T-helper 17 cell (primary cell): Measurements from ENCODE around the gene ELAC1. TPM values are rescaled to one million over a fixed set of nuclear protein-coding genes. Genes with fewer than 3 reads are reported as not detected.
A peak's percentile ranks its signal among the peaks of the same experiment; 100 is the strongest.
"Not testable (repeated sequence)": the region's sequence is repeated elsewhere in the genome, so short reads cannot be mapped to it uniquely, and the experiment has no call there.

Experiments
- ATAC-seq: fragments of 150-1000 bp; cut with Tn5 transposase; 2 replicates; pipeline ENCODE4 v1.10.0; 2021; ENCODE audit warnings: mild to moderate bottlenecking, moderate library complexity
- DNase-seq, 3 donors: peaks; one replicate each; pipeline versions ENCODE4 v3.0.0 to v3.0.0-alpha.2; 2020 to 2021
- H3K9me3 ChIP-seq: one replicate; pipeline ENCODE4 v1.7.0; 2013; ENCODE audit warnings: low read length, mild to moderate bottlenecking; ENCODE audit not compliant: control insufficient read depth, poor library complexity, severe bottlenecking
- H3K27ac Mint-ChIP-seq: one replicate; pipeline ENCODE4 v1.8.0; 2022; ENCODE audit warnings: mild to moderate bottlenecking, moderate library complexity, mixed read lengths
- H3K27me3 Mint-ChIP-seq: one replicate; pipeline ENCODE4 v1.8.0; 2022; ENCODE audit warnings: mixed read lengths
- H3K36me3 Mint-ChIP-seq: one replicate; pipeline ENCODE4 v1.8.0; 2022; ENCODE audit warnings: low read depth, mixed read lengths
- H3K4me1 Mint-ChIP-seq: one replicate; pipeline ENCODE4 v1.8.0; 2022; ENCODE audit warnings: mild to moderate bottlenecking, mixed read lengths
- H3K4me3 Mint-ChIP-seq: one replicate; pipeline ENCODE4 v1.8.0; 2022; ENCODE audit warnings: mild to moderate bottlenecking, moderate library complexity, mixed read lengths
- total RNA-seq, 4 donors: library from RNA in 2 of 4; stranded (reverse) in 2 of 4; gene quantifications; one replicate each; pipeline ENCODE4 v1.2.3 and lab custom pipeline; 2022 to 2026

ELAC1 gene
- total RNA-seq, 2 donors from 2014 or later: 4.4 to 5.6 TPM

GRCh38 chr18:50982086-50982801 lies 14.4 kb downstream of the ELAC1 start:
- ATAC-seq (no peak), DNase-seq (no peak)
- H3K9me3 ChIP-seq: no peaks in the 10 kb centered on the region
- H3K4me3 Mint-ChIP-seq: no peak overlapping the region
- H3K4me1 Mint-ChIP-seq: peaks cover 10% of the 10 kb centered on the region
- peaks cover 4% of the 10 kb centered on the region for H3K36me3 Mint-ChIP-seq
- H3K27me3 Mint-ChIP-seq: no peaks in the 10 kb centered on the region
- H3K27ac Mint-ChIP-seq: peak overlapping the region; percentile 47

DNA sequence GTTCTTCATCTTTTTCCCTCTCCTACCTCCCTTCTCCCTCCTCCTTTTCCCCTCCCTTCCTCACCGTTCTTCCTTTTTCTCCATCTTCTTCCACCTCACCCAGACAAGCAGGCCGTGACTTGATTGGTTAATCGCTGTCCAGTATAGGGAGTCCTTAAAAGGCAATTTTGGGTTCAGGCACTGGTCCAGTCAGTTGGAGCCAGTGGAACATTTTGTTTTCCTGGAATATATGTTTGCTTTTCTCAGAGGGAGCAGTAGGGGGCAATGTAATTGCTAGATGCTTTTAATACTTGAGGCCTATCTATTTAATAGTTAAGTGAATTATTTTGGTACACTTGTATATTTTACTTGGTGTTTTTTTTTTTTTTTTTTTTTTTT lies 15.0 kb downstream of the ELAC1 start:
- DNase-seq (no peak), ATAC-seq (no peak)
- no peaks in the 10 kb centered on the region for H3K27me3 Mint-ChIP-seq
- peak overlapping the region; percentile 47 for H3K27ac Mint-ChIP-seq
- H3K4me3 Mint-ChIP-seq: no peak overlapping the region
- H3K9me3 ChIP-seq: no peaks in the 10 kb centered on the region
- H3K36me3 Mint-ChIP-seq: peaks cover 4% of the 10 kb centered on the region
- peaks cover 10% of the 10 kb centered on the region for H3K4me1 Mint-ChIP-seq

GRCh38 chr18:50986360-50987087 lies 18.7 kb downstream of the ELAC1 start:
- no peak overlapping the region for H3K27ac Mint-ChIP-seq

GRCh38 chr18:50987261-50987660 lies 19.4 kb downstream of the ELAC1 start:
- no peak for ATAC-seq
- Mint-ChIP-seq H3K27ac (no peak overlapping the region), H3K36me3 (no peaks in the 10 kb centered on the region), H3K4me1 (peaks cover 6% of the 10 kb centered on the region), H3K4me3 (no peak overlapping the region), H3K27me3 (no peaks in the 10 kb centered on the region)
- no peak for DNase-seq
- H3K9me3 ChIP-seq: no peaks in the 10 kb centered on the region

More at GRCh38 chr18:50986360-50987087, 18.7 kb downstream of the ELAC1 start:
- H3K4me3 Mint-ChIP-seq: no peak overlapping the region
- no peaks in the 10 kb centered on the region for H3K9me3 ChIP-seq
- ATAC-seq: no peak
- H3K36me3 Mint-ChIP-seq: no peaks in the 10 kb centered on the region
- DNase-seq: no peak
- peaks cover 7% of the 10 kb centered on the region for H3K4me1 Mint-ChIP-seq
- no peaks in the 10 kb centered on the region for H3K27me3 Mint-ChIP-seq

DNA sequence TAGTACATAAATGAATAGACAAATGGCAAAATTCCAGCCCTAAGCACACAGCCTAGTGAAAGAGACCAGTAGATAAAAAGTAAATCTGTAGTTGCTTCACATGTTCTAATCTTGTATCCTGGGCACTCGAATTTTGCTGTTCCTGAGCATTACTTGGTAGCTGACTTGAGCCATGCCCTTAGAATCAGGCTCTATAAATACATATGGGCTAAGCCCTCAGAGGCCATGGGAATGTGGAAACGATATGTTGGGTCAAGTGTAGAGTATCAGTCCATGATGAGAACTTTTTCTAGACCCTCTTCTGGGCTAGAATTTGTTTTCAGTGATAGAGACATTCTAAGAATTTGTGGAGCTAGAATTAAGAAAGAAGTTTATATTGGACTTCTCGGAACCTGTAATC lies 21.9 kb downstream of the ELAC1 start:
- peaks cover 2% of the 10 kb centered on the region for H3K4me1 Mint-ChIP-seq
- H3K9me3 ChIP-seq: no peaks in the 10 kb centered on the region
- no peaks in the 10 kb centered on the region for H3K27me3 Mint-ChIP-seq
- no peak overlapping the region for H3K4me3 Mint-ChIP-seq
- DNase-seq: no peak
- H3K36me3 Mint-ChIP-seq: no peaks in the 10 kb centered on the region
- no peak overlapping the region for H3K27ac Mint-ChIP-seq
- ATAC-seq: no peak

- no peaks in the 10 kb centered on the region for H3K36me3 Mint-ChIP-seq
- no peaks in the 10 kb centered on the region for H3K4me1 Mint-ChIP-seq
- H3K27me3 Mint-ChIP-seq: no peaks in the 10 kb centered on the region
- no peaks in the 10 kb centered on the region for H3K9me3 ChIP-seq
- H3K27ac Mint-ChIP-seq: no peak overlapping the region
- no peak overlapping the region for H3K4me3 Mint-ChIP-seq
- ATAC-seq: no peak
- no peak for DNase-seq
Measured at GRCh38 chr18:50992351-50992762, 24.5 kb downstream of the ELAC1 start.

GRCh38 chr18:50994031-50994430 lies 26.2 kb downstream of the ELAC1 start:
- Mint-ChIP-seq H3K27ac (no peak overlapping the region), H3K27me3 (no peaks in the 10 kb centered on the region), H3K4me3 (no peak overlapping the region), H3K4me1 (no peaks in the 10 kb centered on the region), H3K36me3 (no peaks in the 10 kb centered on the region)
- H3K9me3 ChIP-seq: no peaks in the 10 kb centered on the region
- ATAC-seq (no peak), DNase-seq (no peak)

DNA sequence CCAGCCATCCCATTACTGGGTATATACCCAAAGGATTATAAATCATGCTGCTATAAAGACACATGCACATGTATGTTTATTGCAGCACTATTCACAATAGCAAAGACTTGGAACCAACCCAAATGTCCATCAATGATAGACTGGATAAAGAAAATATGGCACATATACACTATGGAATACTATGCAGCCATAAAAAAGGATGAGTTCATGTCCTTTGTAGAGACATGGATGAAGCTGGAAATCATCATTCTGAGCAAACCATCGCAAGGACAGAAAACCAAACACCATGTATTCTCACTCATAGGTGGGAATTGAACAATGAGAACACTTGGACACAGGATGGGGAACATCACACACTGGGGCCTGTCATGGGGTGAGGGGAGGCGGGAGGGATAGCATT lies 35.3 kb downstream of the ELAC1 start:
- not testable (repeated sequence) for ATAC-seq, H3K27ac Mint-ChIP-seq, H3K27me3 Mint-ChIP-seq, H3K9me3 ChIP-seq, H3K36me3 Mint-ChIP-seq, DNase-seq, H3K4me3 Mint-ChIP-seq, H3K4me1 Mint-ChIP-seq

DNA sequence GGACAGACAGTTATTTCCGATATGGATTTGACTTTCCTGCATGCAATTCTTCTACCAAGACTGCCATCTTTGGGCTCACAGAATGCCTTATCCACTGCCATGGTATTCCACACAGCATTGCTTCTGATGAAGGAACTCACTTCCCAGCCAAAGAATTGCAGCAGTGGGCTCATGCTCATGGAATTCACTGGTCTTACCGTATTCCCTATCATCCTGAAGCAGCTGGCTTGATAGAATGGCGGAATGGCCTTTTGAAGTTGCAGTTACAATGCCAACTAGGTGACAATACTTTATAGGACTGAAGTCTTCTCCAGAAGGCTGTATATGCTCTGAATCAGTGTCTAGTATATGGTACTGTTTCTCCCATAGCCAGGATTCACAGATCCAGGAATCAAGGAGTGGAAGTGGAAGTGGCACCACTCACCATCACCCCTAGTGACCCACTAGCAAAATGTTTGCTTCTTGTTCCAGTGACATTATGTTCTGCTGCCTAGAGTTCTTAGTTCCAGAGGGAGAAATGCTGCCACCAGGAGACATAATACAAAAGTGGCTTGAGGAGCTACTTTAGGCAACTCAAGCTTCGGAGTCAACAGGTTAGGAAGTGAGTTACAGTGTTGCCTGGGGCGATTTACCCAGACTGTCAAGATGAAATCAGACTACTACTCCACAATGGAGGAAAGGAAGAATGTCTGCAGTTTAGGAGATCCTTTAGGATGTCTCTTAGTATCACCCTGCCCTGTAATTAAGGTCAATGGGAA lies 38.4 kb downstream of the ELAC1 start:
- H3K9me3 ChIP-seq: no peaks in the 10 kb centered on the region
- H3K4me1 Mint-ChIP-seq: peaks cover 5% of the 10 kb centered on the region
- no peak overlapping the region for H3K4me3 Mint-ChIP-seq
- no peaks in the 10 kb centered on the region for H3K27me3 Mint-ChIP-seq
- H3K36me3 Mint-ChIP-seq: no peaks in the 10 kb centered on the region
- no peak for ATAC-seq
- H3K27ac Mint-ChIP-seq: no peak overlapping the region
- DNase-seq: no peak

DNA sequence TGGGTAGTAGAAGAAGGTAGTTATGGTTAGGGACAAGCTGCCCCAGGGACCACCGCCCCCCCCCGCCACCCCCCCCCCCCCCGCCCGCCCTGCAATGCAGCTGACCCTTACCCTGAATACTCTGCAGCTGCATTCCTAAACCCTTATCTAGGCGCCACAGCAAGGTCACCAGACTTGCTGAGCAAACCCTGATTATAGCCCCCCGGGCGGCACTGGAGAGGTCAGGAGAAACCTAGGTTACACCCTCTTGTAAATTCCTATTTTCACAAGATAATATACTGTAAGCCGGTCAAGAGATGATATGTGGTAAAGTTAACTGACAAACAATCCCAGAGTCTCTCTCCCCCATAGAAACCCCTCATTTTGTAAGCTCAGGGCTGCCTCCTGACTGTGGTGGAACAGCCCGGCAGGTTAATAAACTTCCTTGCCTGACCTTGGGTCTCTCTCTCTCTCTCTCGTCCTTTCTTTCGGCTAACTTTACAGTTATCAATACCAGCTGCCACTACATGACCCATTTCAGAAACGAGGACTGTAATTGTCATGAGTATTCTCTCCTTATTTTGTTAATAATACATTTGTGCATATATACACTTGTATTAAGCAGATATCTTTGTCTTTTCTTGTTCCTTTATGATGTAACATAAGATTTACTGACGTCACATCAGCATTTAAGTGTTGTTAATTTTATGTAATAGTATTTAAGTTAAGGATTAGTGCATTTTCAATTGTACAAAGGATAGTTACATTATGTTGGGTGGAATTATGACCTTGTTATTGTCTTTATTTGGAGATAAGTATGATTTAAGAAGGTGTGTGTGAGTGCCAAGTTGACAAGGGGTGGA lies 39.3 kb downstream of the ELAC1 start:
- Mint-ChIP-seq H3K27me3 (no peaks in the 10 kb centered on the region), H3K4me1 (peaks cover 5% of the 10 kb centered on the region), H3K4me3 (no peak overlapping the region), H3K27ac (no peak overlapping the region), H3K36me3 (no peaks in the 10 kb centered on the region)
- no peaks in the 10 kb centered on the region for H3K9me3 ChIP-seq
- DNase-seq (no peak), ATAC-seq (no peak)

- H3K4me1 Mint-ChIP-seq: peaks cover 5% of the 10 kb centered on the region
- DNase-seq (no peak), ATAC-seq (no peak)
- no peak overlapping the region for H3K4me3 Mint-ChIP-seq
- H3K9me3 ChIP-seq: no peaks in the 10 kb centered on the region
- H3K27ac Mint-ChIP-seq: no peak overlapping the region
- no peaks in the 10 kb centered on the region for H3K36me3 Mint-ChIP-seq
- H3K27me3 Mint-ChIP-seq: no peaks in the 10 kb centered on the region
Measured at GRCh38 chr18:51007790-51008139, 39.9 kb downstream of the ELAC1 start.

DNA sequence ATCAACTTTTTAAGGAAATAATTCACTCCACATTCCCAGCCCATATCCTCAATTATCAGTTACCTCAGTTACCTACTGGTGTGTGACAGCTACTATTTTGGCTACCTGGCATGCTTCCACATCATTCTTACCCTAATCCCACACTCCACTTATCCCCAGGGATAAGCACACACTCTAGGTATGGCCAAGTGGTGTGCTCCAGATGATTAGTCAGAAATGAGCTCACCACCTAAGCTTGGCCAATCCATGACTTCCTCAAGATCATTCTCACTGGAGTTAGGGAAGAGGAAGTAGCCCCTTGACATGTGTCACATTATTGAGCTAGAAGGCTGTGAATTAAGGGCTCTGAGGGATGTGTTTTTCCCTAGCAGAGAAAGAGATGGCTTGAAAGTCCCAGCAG lies 41.2 kb downstream of the ELAC1 start:
- Mint-ChIP-seq H3K4me1 (peaks cover 5% of the 10 kb centered on the region), H3K36me3 (no peaks in the 10 kb centered on the region), H3K4me3 (no peak overlapping the region), H3K27ac (no peak overlapping the region), H3K27me3 (no peaks in the 10 kb centered on the region)
- H3K9me3 ChIP-seq: no peaks in the 10 kb centered on the region
- no peak for ATAC-seq
- no peak for DNase-seq

GRCh38 chr18:51010218-51010617 lies 42.4 kb downstream of the ELAC1 start:
- DNase-seq (no peak), ATAC-seq (no peak)
- no peaks in the 10 kb centered on the region for H3K9me3 ChIP-seq
- Mint-ChIP-seq H3K27me3 (no peaks in the 10 kb centered on the region), H3K4me1 (peaks cover 5% of the 10 kb centered on the region), H3K36me3 (no peaks in the 10 kb centered on the region), H3K27ac (no peak overlapping the region), H3K4me3 (no peak overlapping the region)
